HG03103 (cell line): Measurements from ENCODE around the gene CACTIN.
"Not testable (repeated sequence)": the region's sequence is repeated elsewhere in the genome, so short reads cannot be mapped to it uniquely, and the experiment has no call there.

Experiments used
- ATAC-seq: cut with Tn5 transposase; IDR thresholded peaks from one replicate; pipeline ENCODE4 v1.9.1; 2021; ENCODE audit warnings: low read depth; ENCODE audit not compliant: unreplicated experiment

CACTIN gene

GRCh38 chr19:3575949-3576673, 50.5 kb downstream of the CACTIN start:
- no peak for ATAC-seq

- ATAC-seq: no peak
Observed at GRCh38 chr19:3575260-3575741, 51.3 kb downstream of the CACTIN start.

GRCh38 chr19:3573858-3574637, 52.5 kb downstream of the CACTIN start:
- no peak for ATAC-seq

- ATAC-seq: no peak
Observed at GRCh38 chr19:3573162-3573857, 53.3 kb downstream of the CACTIN start.

GRCh38 chr19:3572855-3573161, 53.8 kb downstream of the CACTIN start, which contains the start of gene HMG20B:
TSS of gene HMG20B (plus strand) at chr19:3572944. CDS start at chr19:3573310, 366 bp downstream.
- ATAC-seq: no peak

- peak; percentile 87 for ATAC-seq
Observed at GRCh38 chr19:3572132-3572854, 54.3 kb downstream of the CACTIN start.

GRCh38 chr19:3570606-3571011, 56.0 kb downstream of the CACTIN start:
- no peak for ATAC-seq

GRCh38 chr19:3570042-3570441, 56.5 kb downstream of the CACTIN start:
- not testable (repeated sequence) for ATAC-seq

GRCh38 chr19:3565139-3565538, 61.5 kb downstream of the CACTIN start:
- no peak for ATAC-seq

- no peak for ATAC-seq
Observed at GRCh38 chr19:3563709-3564524, 62.7 kb downstream of the CACTIN start.
